CD14-positive monocyte (primary cell): ENCODE results near the gene SLC15A5. TPM values are rescaled to one million over a fixed set of nuclear protein-coding genes. Genes with fewer than 3 reads are reported as not detected.
A peak's percentile ranks its signal among the peaks of the same experiment; 100 is the strongest.

Experiments
- DNase-seq, 3 donors: peaks; one replicate each; pipeline ENCODE4 v3.0.0-alpha.2; 2011 to 2022
- H2AFZ ChIP-seq: 2 replicates; pipeline ENCODE4 v1.6.0; 2012; ENCODE audit warnings: mild to moderate bottlenecking, low read depth, low read length, inconsistent platforms; ENCODE audit not compliant: insufficient read depth, poor library complexity, severe bottlenecking
- H3K27ac ChIP-seq, 2 donors: 1 replicate in 1 of 2; 2 replicates in 1 of 2; pipeline ENCODE4 v1.5.1; 2012 to 2013; ENCODE audit warnings: low read length in 2 of 2, control low read depth in 1 of 2, inconsistent platforms in 1 of 2, low read depth in 1 of 2, mild to moderate bottlenecking in 1 of 2
- H3K27me3 ChIP-seq, 2 donors: one replicate each; pipeline versions ENCODE4 v1.6.0 to v1.6.1; 2011 to 2013; ENCODE audit warnings: low read length in 2 of 2; ENCODE audit not compliant: control insufficient read depth in 2 of 2, insufficient read depth in 2 of 2
- H3K36me3 ChIP-seq, 2 donors: replicated peaks in 1 of 2; 1 replicate in 1 of 2; 2 replicates in 1 of 2; pipeline versions ENCODE4 v1.5.1 to v1.6.1; 2012 to 2013; ENCODE audit warnings: low read length in 2 of 2, control low read depth in 1 of 2, inconsistent platforms in 1 of 2, mild to moderate bottlenecking in 1 of 2; ENCODE audit not compliant: insufficient read depth in 2 of 2, control insufficient read depth in 1 of 2
- H3K4me1 ChIP-seq, 2 donors: 1 replicate in 1 of 2; 2 replicates in 1 of 2; pipeline versions ENCODE4 v1.5.1 to v1.6.1; 2012 to 2013; ENCODE audit warnings: low read length in 2 of 2, control low read depth in 1 of 2, inconsistent platforms in 1 of 2, mild to moderate bottlenecking in 1 of 2, moderate library complexity in 1 of 2; ENCODE audit not compliant: insufficient read depth in 2 of 2, control insufficient read depth in 1 of 2
- H3K4me2 ChIP-seq: replicated peaks from 2 replicates; pipeline ENCODE3; 2012; ENCODE audit warnings: low read length, moderate library complexity, mild to moderate bottlenecking; ENCODE audit not compliant: poor library complexity, severe bottlenecking; ENCODE audit errors: extremely low read depth
- H3K4me3 ChIP-seq, 3 experiments: fragments of 200-600 bp in 1 of 3; sonication (generic) in 1 of 3; replicated peaks in 1 of 3; 1 replicate in 2 of 3; 2 replicates in 1 of 3; pipeline ENCODE4 v1.5.1; 2011 to 2013; ENCODE audit warnings: low read length in 3 of 3, mild to moderate bottlenecking in 3 of 3, control low read depth in 2 of 3, low read depth in 2 of 3, inconsistent platforms in 1 of 3, moderate library complexity in 1 of 3
- H3K79me2 ChIP-seq: 2 replicates; pipeline ENCODE4 v1.6.0; 2012; ENCODE audit warnings: mild to moderate bottlenecking, control low read depth, inconsistent platforms, low read length, moderate library complexity; ENCODE audit not compliant: insufficient read depth
- H3K9ac ChIP-seq: 2 replicates; pipeline ENCODE4 v1.6.0; 2017; ENCODE audit warnings: low read length, mild to moderate bottlenecking; ENCODE audit not compliant: insufficient read depth, poor library complexity, severe bottlenecking
- H3K9me3 ChIP-seq, 2 donors: replicated peaks in 1 of 2; 1 replicate in 1 of 2; 2 replicates in 1 of 2; pipeline versions ENCODE4 v1.5.1 to v1.6.1; 2012 to 2013; ENCODE audit warnings: low read length in 2 of 2, control low read depth in 1 of 2; ENCODE audit not compliant: control insufficient read depth in 1 of 2, insufficient read depth in 1 of 2
- H4K20me1 ChIP-seq: 2 replicates; pipeline ENCODE4 v1.6.0; 2012; ENCODE audit warnings: mild to moderate bottlenecking, low read length, control low read depth, moderate library complexity; ENCODE audit not compliant: insufficient read depth
- H3K27ac Mint-ChIP-seq, 7 donors: one replicate each; pipeline ENCODE4 v1.8.0; 2020; ENCODE audit warnings: mild to moderate bottlenecking in 7 of 7, mixed read lengths in 7 of 7, moderate library complexity in 6 of 7, inconsistent platforms in 2 of 7
- H3K27me3 Mint-ChIP-seq, 3 donors: one replicate each; pipeline ENCODE4 v1.8.0; 2021 to 2022; ENCODE audit warnings: low read depth in 3 of 3, mild to moderate bottlenecking in 3 of 3, mixed read lengths in 3 of 3, moderate library complexity in 3 of 3, inconsistent platforms in 1 of 3
- H3K36me3 Mint-ChIP-seq, 2 donors: one replicate each; pipeline ENCODE4 v1.8.0; 2020; ENCODE audit warnings: mixed read lengths in 2 of 2, inconsistent platforms in 1 of 2, mild to moderate bottlenecking in 1 of 2
- H3K4me1 Mint-ChIP-seq: one replicate; pipeline ENCODE4 v1.8.0; 2020; ENCODE audit warnings: mild to moderate bottlenecking, mixed read lengths
- H3K4me3 Mint-ChIP-seq, 2 donors: one replicate each; pipeline ENCODE4 v1.8.0; 2020; ENCODE audit warnings: mild to moderate bottlenecking in 2 of 2, mixed read lengths in 2 of 2, moderate library complexity in 1 of 2
- H3K9me3 Mint-ChIP-seq, 7 donors: one replicate each; pipeline ENCODE4 v1.8.0; 2020 to 2022; ENCODE audit warnings: mixed read lengths in 7 of 7, mild to moderate bottlenecking in 6 of 7, moderate library complexity in 6 of 7, inconsistent platforms in 2 of 7
- CTCF ChIP-seq: fragments of 200-600 bp; IDR thresholded peaks from one replicate; pipeline ENCODE4 v1.8.0; 2022; ENCODE audit warnings: antibody characterized with exemption, mild to moderate bottlenecking
- WGBS: methylation state at CpG from one replicate; pipeline ENCODE4 v1.1.5; 2013; ENCODE audit warnings: missing lambda C conversion rate; ENCODE audit not compliant: insufficient coverage; 5-methylcytosine and 5-hydroxymethylcytosine counted together
- intact Hi-C, 2 donors: fragments of 100-400 bp; cut with micrococcal nuclease; formaldehyde crosslinking; loops; one replicate each; pipeline versions ENCODE4 v1.15.0 to v1.15.1; 2023
- polyA plus RNA-seq, 3 donors: library from polyadenylated mRNA; depleted of rRNA in 1 of 3; unstranded in 2 of 3; stranded (reverse) in 1 of 3; fragments of 300-500 nt in 2 of 3; fragments of >200 nt in 1 of 3; fragmentation: Illumina TruSeq in 2 of 3; gene quantifications; 1 replicate in 2 of 3; 2 replicates in 1 of 3; pipeline ENCODE4 v1.2.3, GENCODE V29; 2012 to 2021

Gene SLC15A5
- polyA plus RNA-seq, 3 donors, result not detected

GRCh38 chr12:16260206-16260605 lies 17.3 kb downstream of the SLC15A5 start:
- H3K4me1 Mint-ChIP-seq, result peaks cover 5% of the 10 kb centered on the region

GRCh38 chr12:16258963-16259362 lies 18.5 kb downstream of the SLC15A5 start:
- Histone ChIP-seq H3K79me2 (no peaks in the 10 kb centered on the region), H3K27me3 (no peaks in the 10 kb centered on the region), H3K4me3 (no peak overlapping the region), H3K27ac (no peak overlapping the region), H3K4me2 (no peak overlapping the region), H3K9ac (no peak overlapping the region), H4K20me1 (no peaks in the 10 kb centered on the region), H3K36me3 (no peaks in the 10 kb centered on the region), H3K4me1 (no peaks in the 10 kb centered on the region), H3K9me3 (peaks cover 6% of the 10 kb centered on the region in 2 donors), H2AFZ (no peak overlapping the region)
- intact Hi-C loops, result no loop called here
- no peak for DNase-seq
- TF ChIP-seq CTCF, result no peak
- H3K27me3 Mint-ChIP-seq, result peaks cover 0 to 3% (median 0%) of the 10 kb centered on the region in 3 donors
- WGBS, result no CpG with 5 or more reads among the region's 2 CpGs
- no peaks in the 10 kb centered on the region for H3K36me3 Mint-ChIP-seq
- H3K4me1 Mint-ChIP-seq, result peaks cover 5% of the 10 kb centered on the region
- peaks cover 3 to 16% (median 8%) of the 10 kb centered on the region in 7 donors for H3K9me3 Mint-ChIP-seq
- no peak overlapping the region for H3K27ac Mint-ChIP-seq
- no peak overlapping the region for H3K4me3 Mint-ChIP-seq

More at GRCh38 chr12:16260206-16260605, 17.3 kb downstream of the SLC15A5 start:
- Mint-ChIP-seq H3K36me3 (no peaks in the 10 kb centered on the region), H3K27ac (no peak overlapping the region), H3K27me3 (no peaks in the 10 kb centered on the region), H3K4me3 (no peak overlapping the region), H3K9me3 (peaks cover 8 to 19% (median 15%) of the 10 kb centered on the region in 7 donors)
- peak in 1 of 3 donors; percentile 4 for DNase-seq
- Histone ChIP-seq H3K4me2 (no peak overlapping the region), H3K4me1 (no peaks in the 10 kb centered on the region), H3K36me3 (no peaks in the 10 kb centered on the region), H2AFZ (no peak overlapping the region), H3K27me3 (no peaks in the 10 kb centered on the region), H3K9me3 (peaks cover 8 to 13% of the 10 kb centered on the region in 2 donors), H3K4me3 (no peak overlapping the region), H3K9ac (no peak overlapping the region), H3K79me2 (no peaks in the 10 kb centered on the region), H3K27ac (no peak overlapping the region), H4K20me1 (no peaks in the 10 kb centered on the region)
- 100% methylated on average over 1 of the region's 4 CpGs for WGBS
- intact Hi-C loops, result no loop called here
- TF ChIP-seq CTCF, result no peak
